Endothelial cell of umbilical vein (primary cell): ENCODE data around the gene GAP43. TPM values are rescaled to one million over a fixed set of nuclear protein-coding genes. Genes with fewer than 3 reads are reported as not detected.

Source experiments
- BruUV-seq: library from RNA; stranded (reverse); fragments of 400-500 nt; replicated peaks from 2 replicates; lab custom pipeline; 2021; lab: Mats Ljungman, UMichigan
- CTCF ChIA-PET: fragments of 300-600, 350-600 bp; sonication (Branson Sonifier 250); formaldehyde crosslinking; loops from one replicate; lab custom pipeline; 2021; ENCODE audit warnings: antibody characterized with exemption, inconsistent platforms; lab: Charles Lee
- POLR2A ChIA-PET: fragments of 300-600, 350-600 bp; sonication (Branson Sonifier 250); formaldehyde crosslinking; loops from one replicate; lab custom pipeline; 2021; ENCODE audit warnings: antibody characterized with exemption, inconsistent platforms; lab: Charles Lee
- DNase-seq: peaks from one replicate; pipeline ENCODE4 v3.0.0-alpha.2; 2011; ENCODE audit warnings: low read depth, low spot score
- FAIRE-seq: peaks from 2 replicates; lab custom pipeline; 2011; peaks lifted over from hg19 to GRCh38; lab: Jason Lieb, UNC
- H2AFZ ChIP-seq: 2 replicates; pipeline ENCODE4 v1.6.0; 2012; ENCODE audit warnings: low read depth, low read length, control low read depth, inconsistent platforms
- H3K27ac ChIP-seq: 2 replicates; pipeline ENCODE4 v1.5.1; 2011; ENCODE audit warnings: low read depth, mild to moderate bottlenecking, control low read depth, low read length, moderate library complexity; ENCODE audit not compliant: insufficient read depth
- H3K27me3 ChIP-seq, 2 experiments: 2 replicates each; pipeline versions ENCODE4 v1.6.0 to v1.6.1; 2011; ENCODE audit warnings: low read length in 2 of 2, mixed read lengths in 1 of 2; ENCODE audit not compliant: control insufficient read depth in 2 of 2, insufficient read depth in 2 of 2
- H3K36me3 ChIP-seq, 2 experiments: 2 replicates in 1 of 2; 3 replicates in 1 of 2; pipeline ENCODE4 v1.5.1; 2011; ENCODE audit warnings: low read length in 2 of 2, mild to moderate bottlenecking in 1 of 2, moderate library complexity in 1 of 2; ENCODE audit not compliant: control insufficient read depth in 2 of 2, insufficient read depth in 2 of 2; ENCODE audit errors: extremely low read depth in 1 of 2
- H3K4me1 ChIP-seq: 3 replicates; pipeline ENCODE4 v1.5.1; 2011; ENCODE audit warnings: mild to moderate bottlenecking, low read length; ENCODE audit not compliant: control insufficient read depth, insufficient read depth; ENCODE audit errors: extremely low read depth
- H3K4me2 ChIP-seq: 2 replicates; pipeline ENCODE4 v1.6.1; 2011; ENCODE audit warnings: low read length, control low read depth, mixed read lengths; ENCODE audit not compliant: insufficient read depth
- H3K4me3 ChIP-seq, 3 experiments: fragments of 200-600 bp in 1 of 3; sonication (generic), shearing (Covaris generic) in 1 of 3; replicated peaks in 1 of 3; 2 replicates each; pipeline ENCODE4 v1.5.1; 2011 to 2016; ENCODE audit warnings: control low read depth in 3 of 3, low read length in 3 of 3, mild to moderate bottlenecking in 2 of 3, inconsistent platforms in 1 of 3, low read depth in 1 of 3, moderate library complexity in 1 of 3; ENCODE audit not compliant: insufficient read depth in 1 of 3
- H3K79me2 ChIP-seq: 2 replicates; pipeline ENCODE4 v1.6.0; 2012; ENCODE audit warnings: low read length, inconsistent platforms; ENCODE audit not compliant: control insufficient read depth, insufficient read depth
- H3K9ac ChIP-seq: replicated peaks from 2 replicates; pipeline ENCODE3; 2011; ENCODE audit warnings: low read length, control low read depth; ENCODE audit not compliant: insufficient read depth; ENCODE audit errors: extremely low read depth
- H3K9me1 ChIP-seq: replicated peaks from 3 replicates; pipeline ENCODE4 v1.6.0; 2011; ENCODE audit warnings: mild to moderate bottlenecking, low read length; ENCODE audit not compliant: control insufficient read depth, insufficient read depth; ENCODE audit errors: extremely low read depth
- H3K9me3 ChIP-seq: replicated peaks from 2 replicates; pipeline ENCODE4 v1.5.1; 2012; ENCODE audit warnings: low read length, inconsistent platforms; ENCODE audit not compliant: control insufficient read depth, insufficient read depth
- H4K20me1 ChIP-seq: replicated peaks from 2 replicates; pipeline ENCODE3; 2011; ENCODE audit warnings: mild to moderate bottlenecking, low read length; ENCODE audit not compliant: control insufficient read depth, insufficient read depth; ENCODE audit errors: extremely low read depth
- CTCF ChIP-seq, 2 donors: IDR thresholded peaks; 1 replicate in 1 of 2; 2 replicates in 1 of 2; pipeline ENCODE4 v1.5.1; 2011; ENCODE audit warnings: low read length in 2 of 2, mild to moderate bottlenecking in 2 of 2, moderate library complexity in 2 of 2, control low read depth in 1 of 2, inconsistent platforms in 1 of 2, low read depth in 1 of 2; ENCODE audit not compliant: insufficient read depth in 1 of 2; ENCODE audit errors: extremely low read depth in 1 of 2
- EZH2 ChIP-seq: IDR thresholded peaks from 2 replicates; pipeline ENCODE4 v1.6.1; 2012; ENCODE audit warnings: borderline replicate concordance, low read depth, mild to moderate bottlenecking, moderate library complexity, low read length, inconsistent platforms; ENCODE audit not compliant: severe bottlenecking
- FOS ChIP-seq: IDR thresholded peaks from 2 replicates; pipeline ENCODE4 v1.6.1; 2011; ENCODE audit warnings: mild to moderate bottlenecking, low read length, moderate library complexity, borderline replicate concordance; ENCODE audit not compliant: insufficient read depth
- GATA2 ChIP-seq: IDR thresholded peaks from 2 replicates; pipeline ENCODE4 v1.7.0; 2011; ENCODE audit warnings: low read depth, mild to moderate bottlenecking, moderate library complexity, mixed read lengths, low read length; ENCODE audit not compliant: insufficient read length, insufficient read depth
- JUN ChIP-seq: IDR thresholded peaks from 2 replicates; pipeline ENCODE4 v1.6.1; 2011; ENCODE audit warnings: borderline replicate concordance, low read depth; ENCODE audit not compliant: insufficient read length, insufficient read depth
- MAX ChIP-seq: IDR thresholded peaks from 2 replicates; pipeline ENCODE4 v1.6.1; 2011; ENCODE audit not compliant: insufficient read depth, insufficient read length
- MYC ChIP-seq: IDR thresholded peaks from one replicate; pipeline ENCODE4 v1.6.1; 2011; ENCODE audit warnings: mild to moderate bottlenecking, low read depth, low read length
- POLR2A ChIP-seq: IDR thresholded peaks from 2 replicates; pipeline ENCODE4 v1.6.1; 2012; ENCODE audit warnings: low read depth, mild to moderate bottlenecking, control low read depth, low read length
- POLR2AphosphoS5 ChIP-seq: IDR thresholded peaks from 2 replicates; pipeline ENCODE4 v1.6.1; 2012; ENCODE audit warnings: low read depth, mild to moderate bottlenecking, control low read depth, low read length, moderate library complexity; ENCODE audit not compliant: insufficient read depth
- dilution Hi-C: fragments of 300-500 bp; cut with MboI; formaldehyde crosslinking; loops from one replicate; pipeline ENCODE4 v1.15.0; 2019; ENCODE audit warnings: low sequenced_read_pairs; ENCODE audit not compliant: extremely low pct_ligation_motif_present
- intact Hi-C: fragments of 100-400 bp; cut with micrococcal nuclease; formaldehyde crosslinking; loops from one replicate; pipeline ENCODE4 v1.10.0; 2022
- polyA plus RNA-seq, 4 experiments: library from polyadenylated mRNA; depleted of rRNA in 3 of 4; stranded (reverse) in 3 of 4; unstranded in 1 of 4; fragments of >200 nt; gene quantifications; 2 replicates each; pipeline versions ENCODE4 v1.2.1 to v1.2.3, GENCODE V29; 2011 to 2012; ENCODE audit warnings: missing spikeins in 1 of 4
- total RNA-seq: library from RNA; stranded (reverse); gene quantifications from 2 replicates; pipeline ENCODE4 v1.2.3, GENCODE V29; 2021

Gene GAP43
- total and polyA plus RNA-seq, 2 donors (not counting 3 experiments of a cell fraction or from before 2014, with no cell fraction given) = 0.06 TPM; not detected in 1

- no peak overlapping the region for H2AFZ ChIP-seq
- ChIA-PET POLR2A (no interaction called here), CTCF (no interaction called here)
- no peak for DNase-seq
- peaks cover 10 to 20% of the 10 kb centered on the region in 2 experiments for H3K27me3 ChIP-seq
- H3K9me1 ChIP-seq = no peaks in the 10 kb centered on the region
- H3K9ac ChIP-seq = no peak overlapping the region
- H3K4me1 ChIP-seq = no peaks in the 10 kb centered on the region
- intact Hi-C loops = no loop called here
- H3K9me3 ChIP-seq = no peaks in the 10 kb centered on the region
- no peak overlapping the region for H3K4me3 ChIP-seq
- H4K20me1 ChIP-seq = no peaks in the 10 kb centered on the region
- dilution Hi-C loops = no loop called here
- H3K79me2 ChIP-seq = no peaks in the 10 kb centered on the region
- H3K36me3 ChIP-seq = no peaks in the 10 kb centered on the region
- no TSS peak for BruUV-seq
- no peak overlapping the region for H3K27ac ChIP-seq
- no peak for TF ChIP-seq POLR2AphosphoS5
- TF ChIP-seq JUN = no peak
- no peak for TF ChIP-seq FOS
- TF ChIP-seq GATA2 = no peak
- no peak for TF ChIP-seq MAX
- no peak for TF ChIP-seq EZH2
- no peak for TF ChIP-seq POLR2A
- TF ChIP-seq MYC = no peak
- no peak for TF ChIP-seq CTCF (IDR thresholded peaks at IDR 0.05; ENCODE audit: extremely low read depth in 1 of 2, insufficient read depth in 1 of 2, low read depth in 1 of 2, low read length in 2 of 2)
- H3K4me2 ChIP-seq = no peak overlapping the region
- FAIRE-seq = no peak
Observed at GRCh38 chr3:115630850-115631249, 7.5 kb downstream of the GAP43 start.
